Hepatocyte (in vitro differentiated cells): Measurements from ENCODE around the gene NANOS3. TPM values are rescaled to one million over a fixed set of nuclear protein-coding genes. Genes with fewer than 3 reads are reported as not detected.

Experiments used
- DNase-seq: peaks from one replicate; pipeline ENCODE4 v3.0.0-alpha.2; 2016; ENCODE audit warnings: low spot score
- H2AFZ ChIP-seq: fragments of 200-600 bp; sonication (generic); 2 replicates; pipeline ENCODE4 v1.6.0; 2016; ENCODE audit warnings: antibody characterized with exemption, mild to moderate bottlenecking
- H3K27ac ChIP-seq: fragments of 200-600 bp; sonication (generic); 2 replicates; pipeline ENCODE4 v1.5.1; 2016; ENCODE audit warnings: mild to moderate bottlenecking
- H3K27me3 ChIP-seq: fragments of 200-600 bp; sonication (generic); 2 replicates; pipeline ENCODE4 v1.6.1; 2016
- H3K36me3 ChIP-seq: fragments of 200-600 bp; sonication (generic); replicated peaks from 2 replicates; pipeline ENCODE4 v1.5.1; 2016; ENCODE audit warnings: low read depth; ENCODE audit not compliant: insufficient read depth
- H3K4me1 ChIP-seq: fragments of 200-600 bp; sonication (generic); 2 replicates; pipeline ENCODE4 v1.5.1; 2016; ENCODE audit warnings: mild to moderate bottlenecking, moderate library complexity; ENCODE audit not compliant: insufficient read depth
- H3K4me2 ChIP-seq: fragments of 200-600 bp; sonication (generic); 2 replicates; pipeline ENCODE4 v1.6.0; 2016
- H3K4me3 ChIP-seq: fragments of 200-600 bp; sonication (generic); 2 replicates; pipeline ENCODE4 v1.5.1; 2016; ENCODE audit warnings: mild to moderate bottlenecking
- H3K79me2 ChIP-seq: fragments of 200-600 bp; sonication (generic); 2 replicates; pipeline ENCODE4 v1.6.0; 2017; ENCODE audit warnings: mild to moderate bottlenecking
- H3K9me2 ChIP-seq: fragments of 200-600 bp; sonication (generic); replicated peaks from 2 replicates; pipeline ENCODE4 v1.6.0; 2017; ENCODE audit warnings: mild to moderate bottlenecking; ENCODE audit not compliant: insufficient read depth
- H3K9me3 ChIP-seq: fragments of 200-600 bp; sonication (generic); 2 replicates; pipeline ENCODE4 v1.5.1; 2016; ENCODE audit warnings: low read depth, mild to moderate bottlenecking
- H4K20me1 ChIP-seq: fragments of 200-600 bp; sonication (generic); 2 replicates; pipeline ENCODE4 v1.6.0; 2016; ENCODE audit warnings: mild to moderate bottlenecking; ENCODE audit not compliant: insufficient read depth, poor library complexity, severe bottlenecking
- EZH2 ChIP-seq: fragments of 200-600 bp; sonication (generic); IDR thresholded peaks from 2 replicates; pipeline ENCODE4 v1.6.1; 2016; ENCODE audit warnings: antibody characterized with exemption, mild to moderate bottlenecking, borderline replicate concordance
- EZH2phosphoT487 ChIP-seq: fragments of 200-600 bp; sonication (generic); IDR thresholded peaks from one replicate; pipeline ENCODE4 v1.6.1; 2018; ENCODE audit warnings: antibody characterized with exemption, mild to moderate bottlenecking, low read depth, moderate library complexity; ENCODE audit not compliant: unreplicated experiment, severe bottlenecking
- WGBS: methylation state at CpG from one replicate; pipeline ENCODE4 v1.1.6; 2016; ENCODE audit warnings: low lambda C conversion rate; ENCODE audit errors: missing lambda C conversion rate; 5-methylcytosine and 5-hydroxymethylcytosine counted together
- polyA plus RNA-seq: library from polyadenylated mRNA; unstranded; fragments of >200 nt; fragmentation: Nextera tagmentation; extraction: Ambion mirVana; gene quantifications from 2 replicates; pipeline ENCODE4 v1.2.1, GENCODE V29; 2016
- total RNA-seq: library from RNA; depleted of rRNA; stranded (reverse); fragments of >200 nt; gene quantifications from 2 replicates; pipeline ENCODE4 v1.2.3, GENCODE V29; 2014
- TF ChIP-seq, protein P1 (sequence below): fragments of 200-600 bp; sonication (generic); IDR thresholded peaks from 2 replicates; pipeline ENCODE4 v1.5.1; 2016; ENCODE audit warnings: antibody characterized with exemption, mild to moderate bottlenecking; ENCODE audit not compliant: poor library complexity

NANOS3 gene
- total and polyA plus RNA-seq, 2 experiments from 2014 or later: 0.60 to 2.1 TPM

DNA sequence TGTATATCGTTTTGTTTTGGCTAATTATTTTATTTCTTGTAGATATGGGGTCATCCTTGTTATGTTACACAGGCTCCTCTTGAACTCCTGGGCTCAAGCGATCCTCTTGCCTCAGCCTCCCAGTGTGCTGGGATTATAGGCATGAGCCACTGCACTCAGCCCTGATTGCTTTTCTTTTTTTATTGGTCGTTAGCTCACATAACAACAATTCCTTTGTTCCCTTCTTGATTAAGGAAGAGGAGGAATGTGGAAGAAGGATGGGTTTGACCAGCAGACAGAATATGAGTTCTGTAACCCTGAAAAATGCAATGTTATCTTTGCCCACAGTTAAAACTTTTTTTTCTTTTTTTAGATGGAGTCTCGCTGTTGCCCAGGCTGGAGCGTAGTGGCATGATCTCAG lies 17.6 kb downstream of the NANOS3 start:
- DNase-seq: no peak
- Histone ChIP-seq H2AFZ (no peak overlapping the region), H3K4me2 (no peak overlapping the region), H3K9me2 (no peaks in the 10 kb centered on the region), H3K4me3 (no peak overlapping the region), H3K79me2 (no peaks in the 10 kb centered on the region), H3K9me3 (no peaks in the 10 kb centered on the region), H3K27me3 (no peaks in the 10 kb centered on the region), H3K27ac (no peak overlapping the region), H3K36me3 (no peaks in the 10 kb centered on the region), H3K4me1 (peaks cover 4% of the 10 kb centered on the region), H4K20me1 (no peaks in the 10 kb centered on the region)
- 85% methylated on average over 5 of the region's 5 CpGs for WGBS
- TF ChIP-seq, protein P1, sequence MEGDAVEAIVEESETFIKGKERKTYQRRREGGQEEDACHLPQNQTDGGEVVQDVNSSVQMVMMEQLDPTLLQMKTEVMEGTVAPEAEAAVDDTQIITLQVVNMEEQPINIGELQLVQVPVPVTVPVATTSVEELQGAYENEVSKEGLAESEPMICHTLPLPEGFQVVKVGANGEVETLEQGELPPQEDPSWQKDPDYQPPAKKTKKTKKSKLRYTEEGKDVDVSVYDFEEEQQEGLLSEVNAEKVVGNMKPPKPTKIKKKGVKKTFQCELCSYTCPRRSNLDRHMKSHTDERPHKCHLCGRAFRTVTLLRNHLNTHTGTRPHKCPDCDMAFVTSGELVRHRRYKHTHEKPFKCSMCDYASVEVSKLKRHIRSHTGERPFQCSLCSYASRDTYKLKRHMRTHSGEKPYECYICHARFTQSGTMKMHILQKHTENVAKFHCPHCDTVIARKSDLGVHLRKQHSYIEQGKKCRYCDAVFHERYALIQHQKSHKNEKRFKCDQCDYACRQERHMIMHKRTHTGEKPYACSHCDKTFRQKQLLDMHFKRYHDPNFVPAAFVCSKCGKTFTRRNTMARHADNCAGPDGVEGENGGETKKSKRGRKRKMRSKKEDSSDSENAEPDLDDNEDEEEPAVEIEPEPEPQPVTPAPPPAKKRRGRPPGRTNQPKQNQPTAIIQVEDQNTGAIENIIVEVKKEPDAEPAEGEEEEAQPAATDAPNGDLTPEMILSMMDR: no peak
- no peak for TF ChIP-seq EZH2
- TF ChIP-seq EZH2phosphoT487: no peak

DNA sequence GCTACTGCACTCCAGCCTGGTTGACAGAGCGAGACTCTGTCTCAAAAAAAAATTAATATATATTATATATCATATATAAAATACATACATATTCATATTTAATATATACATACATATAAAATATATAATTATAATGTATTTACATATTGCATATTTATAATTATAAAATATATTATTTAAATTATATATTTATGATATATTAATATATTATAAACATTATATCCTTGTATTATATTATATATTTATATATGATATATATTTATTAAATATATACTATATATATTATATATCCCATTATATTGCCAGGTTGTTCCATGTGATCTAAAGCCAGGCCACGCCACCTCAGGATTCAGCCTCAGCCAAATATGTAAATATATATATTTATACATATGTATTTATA lies 19.3 kb downstream of the NANOS3 start:
- Histone ChIP-seq H2AFZ (no peak overlapping the region), H3K9me3 (no peaks in the 10 kb centered on the region), H3K79me2 (no peaks in the 10 kb centered on the region), H3K27ac (no peak overlapping the region), H3K4me1 (peaks cover 4% of the 10 kb centered on the region), H3K9me2 (no peaks in the 10 kb centered on the region), H3K4me3 (no peak overlapping the region), H4K20me1 (no peaks in the 10 kb centered on the region), H3K36me3 (no peaks in the 10 kb centered on the region), H3K27me3 (no peaks in the 10 kb centered on the region), H3K4me2 (no peak overlapping the region)
- no peak for TF ChIP-seq EZH2phosphoT487
- TF ChIP-seq, protein P1: no peak
- TF ChIP-seq EZH2: no peak
- WGBS: 98% methylated on average over 2 of the region's 2 CpGs
- no peak for DNase-seq

DNA sequence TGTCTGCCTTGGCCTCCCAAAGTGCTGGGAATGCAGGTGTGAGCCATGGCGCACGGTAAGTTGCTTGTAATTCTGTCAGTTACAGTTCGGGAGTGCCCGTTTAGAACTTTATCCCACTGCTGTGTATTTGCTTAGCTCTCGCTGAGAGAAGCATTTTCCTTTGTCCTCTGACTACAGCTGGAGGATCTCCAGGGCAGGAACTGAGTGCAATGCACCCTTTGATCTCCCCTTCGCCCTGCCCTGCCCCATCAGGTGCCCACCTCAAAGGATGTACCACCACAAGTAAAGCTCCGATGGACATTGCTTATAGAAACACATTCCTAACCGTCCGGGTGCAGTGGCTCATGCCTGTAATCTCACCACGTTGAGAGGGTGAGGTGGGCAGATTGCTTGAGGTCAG lies 22.5 kb downstream of the NANOS3 start:
- Histone ChIP-seq H3K36me3 (no peaks in the 10 kb centered on the region), H3K4me1 (peaks cover 4% of the 10 kb centered on the region), H3K4me3 (no peak overlapping the region), H2AFZ (no peak overlapping the region), H3K27me3 (no peaks in the 10 kb centered on the region), H3K79me2 (no peaks in the 10 kb centered on the region), H3K9me3 (no peaks in the 10 kb centered on the region), H3K4me2 (no peak overlapping the region), H3K27ac (no peak overlapping the region), H3K9me2 (no peaks in the 10 kb centered on the region), H4K20me1 (no peaks in the 10 kb centered on the region)
- no peak for DNase-seq
- TF ChIP-seq EZH2 (no peak), EZH2phosphoT487 (no peak)
- TF ChIP-seq, protein P1: no peak
- 68% methylated on average over 10 of the region's 10 CpGs for WGBS

DNA sequence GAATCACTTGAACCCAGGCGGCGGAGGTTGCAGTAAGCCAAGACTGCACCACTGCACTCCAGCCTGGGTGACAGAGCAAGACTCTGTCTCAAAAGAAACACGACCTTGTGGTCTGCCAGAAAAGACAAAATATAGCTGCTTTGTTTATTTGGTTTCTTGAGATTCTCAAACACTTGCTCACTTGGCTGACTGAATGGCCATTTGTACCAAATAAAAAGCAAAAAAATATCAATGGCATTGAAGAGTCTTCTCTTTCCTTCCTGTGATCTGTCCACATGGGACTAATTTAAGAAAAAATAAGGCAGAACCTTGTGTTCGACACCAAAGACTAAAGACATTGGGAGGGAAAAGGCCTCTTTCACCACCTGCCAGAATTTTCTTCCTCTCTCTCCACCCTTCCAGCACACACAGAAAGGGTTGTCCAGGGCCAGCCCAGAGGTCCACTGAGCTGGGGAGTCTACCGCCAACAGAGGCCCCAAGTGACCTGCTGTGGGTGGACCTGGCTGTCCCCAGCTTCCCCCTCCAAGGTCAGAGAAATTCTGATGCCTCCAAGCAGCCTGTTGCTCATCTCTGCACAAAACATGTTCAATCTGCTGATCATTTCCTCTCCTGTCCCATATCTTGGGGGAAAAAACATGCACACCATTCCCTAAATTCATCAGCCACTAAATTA lies 23.1 kb downstream of the NANOS3 start:
- H2AFZ ChIP-seq: no peak overlapping the region
- H3K27ac ChIP-seq: no peak overlapping the region
- TF ChIP-seq, protein P1: no peak
- TF ChIP-seq EZH2: no peak
- TF ChIP-seq EZH2phosphoT487: no peak

More for the DNA sequence above, 23.1 kb downstream of the NANOS3 start:
- Histone ChIP-seq H4K20me1 (no peaks in the 10 kb centered on the region), H3K9me2 (no peaks in the 10 kb centered on the region), H3K4me1 (peaks cover 4% of the 10 kb centered on the region), H3K36me3 (no peaks in the 10 kb centered on the region), H3K27me3 (no peaks in the 10 kb centered on the region), H3K4me2 (no peak overlapping the region), H3K79me2 (no peaks in the 10 kb centered on the region), H3K4me3 (no peak overlapping the region), H3K9me3 (no peaks in the 10 kb centered on the region)
- 87% methylated on average over 5 of the region's 5 CpGs for WGBS
- DNase-seq: no peak
